Right lung (tissue), 5 donors: Measurements from ENCODE around the gene C1RL. TPM values are rescaled to one million over a fixed set of nuclear protein-coding genes. Genes with fewer than 3 reads are reported as not detected.

Experiments used
- DNase-seq, 2 donors: peaks; one replicate each; pipeline ENCODE4 v3.0.0-alpha.2; 2013
- polyA plus RNA-seq, 5 donors: library from polyadenylated mRNA; unstranded; fragments of 120-200 nt; gene quantifications; one replicate each; pipeline versions ENCODE4 v1.2.1 to v1.2.3, GENCODE V29; 2013; ENCODE audit warnings: inconsistent platforms in 1 of 5, low replicate concordance in 1 of 5; ENCODE audit not compliant: insufficient read length in 5 of 5, insufficient read depth in 1 of 5

The C1RL gene
- polyA plus RNA-seq, 5 donors, result 46.5 to 66.7 (median 59.0) TPM

DNA sequence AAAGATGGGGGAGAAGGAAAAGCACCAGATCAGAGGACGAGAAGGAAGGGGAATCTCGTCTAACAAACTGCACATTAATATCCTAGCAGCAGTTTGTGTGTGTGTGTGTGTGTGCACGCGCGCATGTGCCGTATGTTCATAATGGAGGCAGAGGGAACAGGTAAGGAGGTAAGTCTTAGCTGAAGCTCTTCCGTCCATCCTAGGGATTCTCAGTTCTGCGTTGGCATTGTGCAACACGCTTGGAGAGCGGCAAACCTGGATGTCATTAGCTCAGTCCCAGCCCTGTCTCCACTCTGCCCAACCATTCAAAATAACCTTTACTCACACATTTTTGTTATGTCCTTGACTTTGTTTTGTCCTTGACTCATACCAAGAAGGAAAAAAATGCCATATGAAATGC is 15.1 kb downstream of the C1RL start:
- DNase-seq, result no peak

DNA sequence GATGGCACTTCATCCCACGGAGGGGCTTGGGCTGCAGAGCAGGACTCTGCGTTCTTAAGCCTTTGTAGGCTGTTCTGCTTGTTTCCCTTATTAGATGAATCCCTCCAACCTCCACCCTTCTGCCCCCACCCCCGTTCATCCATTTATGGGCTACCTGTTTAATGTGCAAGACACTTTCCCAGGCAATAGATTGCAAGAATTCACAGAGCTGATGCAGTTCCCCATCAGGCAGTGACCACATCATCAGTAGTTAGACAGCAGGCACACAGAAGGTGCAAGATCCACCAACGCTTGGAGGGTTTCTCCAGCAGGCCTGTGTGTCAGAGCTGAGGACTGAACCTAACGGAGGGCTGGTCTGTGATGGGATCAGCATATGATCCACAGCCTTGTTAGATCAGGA is 15.5 kb downstream of the C1RL start:
- DNase-seq, result no peak

GRCh38 chr12:7092986-7093460 is 16.0 kb downstream of the C1RL start:
- DNase-seq, result no peak

DNA sequence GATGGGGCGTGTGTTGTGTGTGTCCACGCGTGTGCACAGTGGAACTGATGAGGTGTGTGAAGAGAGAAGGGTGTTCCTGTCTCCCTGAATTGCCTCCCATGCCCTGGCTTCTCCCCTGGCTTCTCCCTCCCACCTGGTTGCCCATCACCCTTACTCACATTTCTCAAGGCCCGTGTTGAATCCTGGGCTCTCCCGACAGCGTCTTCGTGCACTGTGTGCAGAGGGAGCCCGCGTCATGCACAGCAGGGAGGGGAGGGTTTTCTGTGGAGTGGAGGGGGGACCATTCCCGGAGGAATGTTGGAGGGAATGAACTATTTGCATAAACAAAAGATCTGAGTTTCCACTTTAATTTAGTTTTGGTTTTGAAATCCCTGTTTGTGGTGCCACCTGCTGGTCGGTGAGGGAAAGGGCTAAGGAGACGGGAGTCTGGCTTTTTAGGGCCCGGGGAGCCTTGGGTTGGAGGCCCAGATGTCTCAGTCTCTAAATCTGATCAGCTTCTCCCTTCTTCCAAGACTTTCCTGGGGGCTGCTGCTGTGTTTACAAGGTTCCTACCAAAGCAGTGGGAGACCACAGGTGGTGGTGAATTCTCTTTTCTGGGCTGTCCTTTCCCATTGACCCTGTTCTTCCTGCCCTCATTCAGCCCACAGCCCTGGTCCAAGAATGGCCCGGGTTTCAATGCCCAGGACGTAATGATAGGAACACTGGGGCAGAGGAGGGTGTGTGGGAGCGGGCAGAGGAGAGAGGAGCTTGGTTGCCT is 16.6 kb downstream of the C1RL start, which contains the start of gene C1R:
TSS of gene C1R (minus strand) at position 217 of the 757 bp plus-strand sequence. CDS start at position 160, 57 bp downstream.
- peak; percentile 76 to 86 for DNase-seq

DNA sequence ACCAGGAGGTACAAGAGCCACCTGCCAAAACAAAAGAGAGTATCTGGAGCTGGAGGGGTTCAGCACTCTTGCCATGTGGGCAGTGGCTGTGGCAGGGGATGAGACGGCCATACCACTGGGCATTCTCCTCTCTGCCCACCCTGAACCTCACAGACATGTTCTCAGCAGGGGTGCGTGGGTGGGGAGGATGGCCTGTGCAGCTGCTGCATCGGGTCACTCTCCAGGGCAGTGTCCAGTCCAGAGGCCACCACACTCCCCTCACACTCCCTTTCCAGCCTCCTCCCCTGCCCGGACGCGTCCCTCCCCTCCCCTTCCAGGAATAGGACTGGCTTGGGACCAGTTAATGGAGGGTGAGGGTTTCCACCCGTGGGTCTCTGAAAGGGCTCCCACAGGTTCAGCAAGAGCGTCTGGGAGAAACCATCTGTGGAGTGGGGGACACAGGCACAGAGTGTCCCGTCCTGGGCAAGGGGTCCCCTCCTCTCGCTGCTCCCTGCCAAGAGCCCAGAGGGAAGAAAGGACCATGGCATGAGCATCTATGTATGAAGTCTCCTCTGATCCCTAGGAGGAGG is 17.3 kb downstream of the C1RL start:
- DNase-seq, result no peak

DNA sequence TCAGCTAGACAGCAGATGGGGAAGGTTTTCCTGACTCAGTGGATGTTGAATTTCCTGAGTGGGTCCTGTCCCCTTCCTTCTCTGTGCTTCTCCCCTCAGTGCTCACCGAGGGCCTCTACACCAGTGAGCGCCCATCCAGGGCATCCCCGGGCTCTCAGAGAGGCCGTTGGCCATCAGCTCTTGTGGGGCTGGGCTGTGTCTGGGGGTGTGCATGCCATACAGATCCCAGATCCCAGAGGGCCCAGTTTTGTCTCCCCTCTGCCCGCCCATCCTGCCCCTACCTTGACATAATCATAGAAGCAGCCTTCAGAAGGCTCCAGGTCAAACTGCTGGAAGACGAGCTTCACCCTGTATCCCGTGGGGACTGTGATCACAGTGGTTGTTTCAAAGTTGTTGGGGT is 17.8 kb downstream of the C1RL start:
- DNase-seq, result no peak

- DNase-seq, result no peak
Observed at GRCh38 chr12:7090222-7090998, 18.6 kb downstream of the C1RL start.

DNA sequence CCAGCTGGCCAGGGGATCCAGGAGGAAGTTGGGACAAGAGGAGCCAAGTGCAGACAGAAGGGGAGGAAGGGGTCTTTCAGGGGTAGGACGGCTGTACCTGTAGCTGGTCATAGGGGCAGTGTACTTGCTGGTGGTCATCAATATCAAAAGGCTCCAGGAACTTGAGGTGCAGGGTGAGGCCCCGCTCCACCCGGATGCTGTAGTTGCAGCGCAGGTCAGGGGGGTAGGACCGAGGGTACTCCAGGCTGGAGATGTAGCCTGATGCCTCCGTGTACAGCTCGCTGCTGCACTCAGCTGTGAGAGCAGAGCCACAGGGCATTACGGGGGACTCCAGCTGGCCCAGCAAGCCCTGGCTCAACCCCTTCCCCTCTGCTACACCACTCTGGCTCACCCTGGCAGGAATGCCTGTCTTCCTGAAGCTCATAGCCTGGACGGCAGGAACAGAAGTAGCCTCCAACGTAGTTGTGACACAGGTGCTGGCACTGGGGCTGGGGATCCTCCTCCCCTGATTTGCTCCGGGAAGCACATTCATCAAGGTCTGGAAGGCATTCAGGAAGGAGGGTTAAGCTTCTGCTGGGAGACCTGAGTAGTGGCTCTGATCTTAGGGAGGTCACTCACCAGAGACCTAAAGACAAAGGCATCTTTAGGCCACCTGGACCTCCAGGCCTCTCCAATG is 19.7 kb downstream of the C1RL start:
- DNase-seq, result no peak

GRCh38 chr12:7083125-7083524 is 25.9 kb downstream of the C1RL start:
- DNase-seq, result no peak

DNA sequence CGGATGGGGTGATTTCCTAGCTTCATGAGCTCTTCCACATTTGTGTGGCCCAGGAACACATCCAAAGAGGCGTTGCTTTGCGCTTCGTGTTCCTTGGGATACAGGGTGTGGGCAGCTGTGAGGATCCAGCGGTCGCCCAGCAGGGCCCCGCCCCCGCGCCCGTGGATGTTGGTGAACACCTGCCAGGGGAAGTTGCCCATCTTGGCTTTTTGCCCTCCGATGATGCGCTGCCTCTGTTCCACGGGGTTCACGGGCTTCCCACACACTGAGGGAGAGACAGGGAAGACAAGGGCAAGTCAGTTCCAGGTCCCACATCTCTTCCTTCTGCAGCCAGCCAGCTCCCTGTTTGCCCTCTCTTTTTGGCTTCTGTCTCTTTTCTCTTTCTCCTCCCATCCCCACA is 28.0 kb downstream of the C1RL start:
- DNase-seq, result no peak

- no peak for DNase-seq
Observed at GRCh38 chr12:7079826-7080125, 29.2 kb downstream of the C1RL start.

DNA sequence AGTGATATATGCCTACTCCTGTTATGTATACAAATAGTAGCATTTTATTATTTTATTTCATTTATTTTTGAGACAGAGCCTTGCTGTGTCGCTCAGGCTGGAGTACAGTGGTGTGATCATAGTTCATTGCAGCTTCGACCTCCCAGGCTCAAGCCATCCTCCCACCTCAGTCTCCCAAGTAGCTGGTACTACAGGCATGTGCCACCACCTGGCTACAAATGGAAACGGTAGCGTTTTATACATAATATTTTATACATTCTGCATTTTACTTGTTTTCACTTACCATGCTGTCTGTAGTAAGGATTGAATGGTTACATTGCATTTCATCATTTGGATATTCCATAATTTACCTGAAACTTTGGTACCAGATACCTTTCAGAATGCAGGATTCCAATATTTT is 30.9 kb downstream of the C1RL start:
- no peak for DNase-seq

DNA sequence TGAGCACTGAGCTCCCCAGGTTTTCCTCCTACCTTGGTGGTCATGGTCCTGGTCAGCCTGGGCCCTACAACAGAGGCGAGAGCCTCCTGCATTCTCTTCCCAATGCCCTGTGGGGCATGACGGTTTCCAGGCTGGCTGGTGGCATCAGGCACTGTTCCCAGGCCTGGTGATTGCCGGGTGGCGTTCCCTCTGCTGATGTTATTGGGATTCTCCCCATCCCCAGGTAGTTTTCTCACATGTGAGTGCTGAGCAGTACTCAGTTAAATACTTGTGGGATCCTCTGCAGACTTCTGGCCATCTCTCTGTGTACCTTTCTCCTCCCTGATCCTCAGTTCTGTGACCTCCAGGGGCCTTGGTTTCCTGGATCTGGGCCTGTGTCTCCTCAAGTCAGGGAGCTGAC is 32.5 kb downstream of the C1RL start:
- DNase-seq, result no peak

DNA sequence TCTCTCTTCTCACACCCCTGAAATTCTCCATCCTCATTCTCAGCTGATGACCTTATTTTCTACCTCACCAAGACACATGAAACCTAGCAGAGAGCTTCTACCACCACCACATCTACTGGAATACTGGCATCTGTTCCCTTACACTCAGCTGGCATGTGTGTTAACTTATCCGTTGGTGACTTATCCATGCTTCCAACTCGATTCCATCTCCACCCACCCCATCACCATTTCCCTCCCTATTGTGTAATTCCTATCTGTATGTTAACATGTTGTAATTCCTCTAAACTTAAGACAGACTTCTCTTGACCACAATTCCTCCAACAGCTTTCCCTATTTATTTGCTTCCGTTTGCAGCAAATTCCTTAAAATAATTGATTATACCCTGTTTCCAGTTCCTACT is 33.1 kb downstream of the C1RL start:
- DNase-seq, result peak in 1 of 2 donors; percentile 23

- no peak for DNase-seq
Observed at GRCh38 chr12:7075518-7075917, 33.5 kb downstream of the C1RL start.

- DNase-seq, result no peak
Observed at GRCh38 chr12:7073946-7074345, 35.1 kb downstream of the C1RL start.

GRCh38 chr12:7072554-7072953 is 36.5 kb downstream of the C1RL start:
- no peak for DNase-seq

DNA sequence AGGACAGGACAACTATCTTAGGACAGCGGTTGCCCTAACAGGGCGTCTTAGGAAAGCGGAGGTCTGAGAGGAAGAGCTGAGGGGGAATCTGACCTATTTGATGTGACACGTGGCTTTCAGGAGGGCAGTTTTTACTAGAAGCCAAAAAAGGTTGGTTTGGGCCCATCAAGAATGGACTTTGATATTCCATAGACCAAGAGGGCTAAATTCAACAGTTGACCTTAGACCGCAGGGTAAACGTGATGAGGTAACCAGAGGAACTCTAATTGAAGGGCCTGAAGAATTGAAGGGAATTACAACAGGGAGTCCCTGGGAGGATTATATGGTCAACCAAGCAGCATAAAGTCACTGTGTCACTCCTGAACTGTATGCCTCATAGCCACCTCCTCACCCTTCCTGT is 37.0 kb downstream of the C1RL start:
- DNase-seq, result no peak

- DNase-seq, result no peak
Observed at GRCh38 chr12:7069386-7069785, 39.6 kb downstream of the C1RL start.

GRCh38 chr12:7068994-7069346 is 40.0 kb downstream of the C1RL start:
- no peak for DNase-seq

DNA sequence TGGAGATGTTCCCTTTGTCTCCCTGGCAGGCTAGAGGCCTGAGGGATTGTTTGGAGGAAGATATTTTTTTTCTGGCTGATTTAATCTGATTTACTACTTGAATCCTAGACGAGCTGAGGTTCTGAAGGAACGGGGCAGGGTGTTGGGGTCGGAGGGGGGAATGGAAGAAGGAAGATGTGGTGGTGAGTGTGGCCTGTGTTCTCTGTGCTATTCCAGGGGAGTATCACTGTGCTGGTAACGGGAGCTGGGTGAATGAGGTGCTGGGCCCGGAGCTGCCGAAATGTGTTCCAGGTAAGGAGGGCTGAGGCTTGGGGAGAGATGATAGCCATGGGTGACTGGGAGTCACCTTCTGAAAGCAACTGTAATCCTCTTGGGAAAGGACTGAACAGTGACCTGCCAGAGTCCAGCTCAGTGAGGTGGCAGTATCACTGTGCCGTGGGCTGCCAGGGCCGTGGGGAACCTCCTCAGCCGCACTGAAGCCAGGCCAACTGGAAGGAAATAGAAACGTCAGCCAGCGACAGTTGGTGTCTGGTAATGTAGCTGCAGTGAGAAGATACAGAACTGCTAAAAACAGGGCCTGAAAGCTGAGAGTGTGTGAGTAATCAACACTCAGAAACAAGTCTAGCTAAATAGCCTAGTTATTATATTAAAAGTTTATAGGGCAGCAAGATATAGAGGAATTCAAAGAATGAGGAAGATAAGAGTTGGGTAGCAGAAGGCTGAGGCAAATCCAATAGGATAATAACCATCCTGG is 40.6 kb downstream of the C1RL start:
- DNase-seq, result no peak

DNA sequence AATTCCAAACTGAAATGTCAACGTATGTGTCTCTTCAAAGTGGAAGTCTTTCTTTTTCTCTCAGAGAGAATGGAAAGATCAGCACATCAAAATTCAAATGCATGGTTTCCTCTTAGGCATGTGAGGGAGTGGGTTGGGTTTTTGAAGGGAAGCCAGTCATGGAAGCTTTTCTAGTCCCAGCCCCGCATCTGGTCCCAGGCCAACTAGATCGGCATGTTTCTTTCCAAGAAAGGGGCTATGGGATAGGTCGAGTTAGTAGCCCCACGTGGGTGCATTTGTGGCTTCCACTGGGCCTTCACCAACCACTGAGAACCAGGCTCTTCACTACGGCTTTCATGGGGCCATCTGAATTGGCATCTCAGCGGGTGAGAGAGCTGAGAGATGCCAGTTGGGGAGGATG is 41.9 kb downstream of the C1RL start:
- no peak for DNase-seq
